LNCaP clone FGC (cell line): ENCODE data around the gene SAMD8.
"Not testable (repeated sequence)": the region's sequence is repeated elsewhere in the genome, so short reads cannot be mapped to it uniquely, and the experiment has no call there.

Experiments used
- DNase-seq: peaks from one replicate; pipeline ENCODE4 v3.0.0-alpha.2; 2011; ENCODE audit warnings: low read depth
- H3K4me3 ChIP-seq: 2 replicates; pipeline ENCODE4 v1.5.1; 2011; ENCODE audit warnings: mild to moderate bottlenecking, low read depth, low read length, control low read depth
- CTCF ChIP-seq: IDR thresholded peaks from 2 replicates; pipeline ENCODE4 v1.5.1; 2012; ENCODE audit warnings: mild to moderate bottlenecking; ENCODE audit not compliant: control insufficient read depth, insufficient read depth; ENCODE audit errors: extremely low read depth

The SAMD8 gene

GRCh38 chr10:75117995-75118394, 6.5 kb downstream of the SAMD8 start:
- no peak overlapping the region for H3K4me3 ChIP-seq

GRCh38 chr10:75119444-75120066, 8.1 kb downstream of the SAMD8 start:
- H3K4me3 ChIP-seq, DNase-seq: not testable (repeated sequence)

More at GRCh38 chr10:75117995-75118394, 6.5 kb downstream of the SAMD8 start:
- no peak for TF ChIP-seq CTCF
- DNase-seq: no peak

DNA sequence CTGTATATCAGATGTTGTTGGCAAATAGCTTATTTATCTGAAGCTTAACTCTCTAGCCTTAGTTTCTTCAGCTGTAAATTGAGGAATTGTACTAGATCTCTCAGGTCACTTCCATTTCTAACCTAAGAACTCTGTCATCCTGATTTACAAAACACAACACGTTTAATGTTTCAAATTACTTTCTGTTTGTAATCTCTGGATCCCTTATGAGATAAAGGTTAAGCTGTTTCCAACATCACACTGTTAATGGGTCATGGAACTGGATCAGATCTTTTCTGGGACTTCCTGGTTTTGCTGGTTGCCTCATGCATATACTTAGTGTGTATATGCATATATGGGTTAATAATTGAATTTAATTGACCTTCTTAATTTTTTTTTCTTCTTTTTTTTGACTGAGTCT, 9.9 kb downstream of the SAMD8 start:
- no peak for DNase-seq
- H3K4me3 ChIP-seq: no peak overlapping the region
- no peak for TF ChIP-seq CTCF

DNA sequence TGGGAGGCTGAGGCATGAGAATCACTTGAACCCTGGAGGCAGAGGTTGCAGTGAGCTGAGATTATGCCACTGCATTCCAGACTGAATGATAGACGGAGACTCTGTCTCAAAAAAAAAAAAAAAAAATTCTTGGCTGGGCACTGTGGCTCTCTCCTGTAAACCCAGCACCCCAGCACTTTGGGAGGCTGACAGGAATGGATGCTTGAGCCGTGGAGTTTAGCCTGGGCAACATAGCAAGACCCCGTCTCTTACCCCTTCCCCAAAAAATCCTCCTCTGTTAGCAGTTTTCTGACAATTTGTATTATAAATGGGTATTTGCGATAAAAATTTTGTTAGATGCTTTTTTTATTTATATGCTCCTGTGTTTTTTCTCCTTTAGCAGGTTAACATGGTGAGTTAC, 11.0 kb downstream of the SAMD8 start:
- no peak overlapping the region for H3K4me3 ChIP-seq
- no peak for TF ChIP-seq CTCF
- DNase-seq: no peak

DNA sequence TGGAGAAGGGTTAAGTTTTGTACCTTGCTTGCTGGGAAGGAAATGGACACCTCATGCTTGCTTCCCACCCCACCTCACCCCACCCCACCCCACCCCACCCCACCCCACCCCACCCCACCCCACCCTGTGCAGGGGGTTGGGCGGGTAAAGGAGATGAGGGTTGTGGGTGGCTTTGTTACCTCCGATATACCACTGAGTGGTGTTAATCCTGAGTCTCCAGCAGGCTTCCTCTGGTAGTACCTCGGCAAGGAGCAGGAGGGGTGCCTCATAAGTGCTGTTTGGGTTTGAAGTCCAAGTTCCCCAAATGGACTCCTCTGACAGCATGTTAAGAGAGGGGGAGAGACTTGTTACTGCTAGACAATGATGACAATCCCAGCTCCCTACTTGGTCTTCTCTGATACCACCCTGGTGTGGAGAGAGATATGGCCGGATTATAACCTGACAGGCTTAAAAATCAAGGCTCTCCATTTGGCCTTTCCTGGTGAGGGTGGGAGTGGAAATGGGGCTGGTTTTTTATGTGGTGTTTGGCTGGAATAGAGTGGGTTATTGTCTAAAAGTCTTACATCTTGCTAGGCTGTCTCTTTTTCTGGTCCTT, 11.7 kb downstream of the SAMD8 start:
- no peak for TF ChIP-seq CTCF
- DNase-seq: no peak
- no peak overlapping the region for H3K4me3 ChIP-seq

DNA sequence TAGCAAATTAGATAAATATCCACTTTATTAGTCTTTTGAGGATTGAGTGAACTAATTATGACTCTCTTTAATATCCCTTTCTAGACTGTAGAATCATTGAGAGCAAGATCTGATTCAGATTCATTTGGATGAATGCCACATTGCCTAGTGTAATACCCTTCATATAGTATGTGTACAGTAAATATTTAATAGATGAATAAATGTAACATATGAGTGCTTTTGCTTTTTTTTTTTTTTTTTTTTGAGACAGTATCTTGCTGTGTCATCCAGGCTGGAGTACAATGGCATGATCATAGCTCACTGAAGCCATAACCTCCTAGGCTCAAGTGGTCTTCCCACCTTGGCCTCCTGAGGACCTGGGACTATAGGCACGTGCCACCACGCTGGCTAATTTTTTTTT, 14.8 kb downstream of the SAMD8 start:
- TF ChIP-seq CTCF: no peak
- no peak for DNase-seq
- H3K4me3 ChIP-seq: no peak overlapping the region

DNA sequence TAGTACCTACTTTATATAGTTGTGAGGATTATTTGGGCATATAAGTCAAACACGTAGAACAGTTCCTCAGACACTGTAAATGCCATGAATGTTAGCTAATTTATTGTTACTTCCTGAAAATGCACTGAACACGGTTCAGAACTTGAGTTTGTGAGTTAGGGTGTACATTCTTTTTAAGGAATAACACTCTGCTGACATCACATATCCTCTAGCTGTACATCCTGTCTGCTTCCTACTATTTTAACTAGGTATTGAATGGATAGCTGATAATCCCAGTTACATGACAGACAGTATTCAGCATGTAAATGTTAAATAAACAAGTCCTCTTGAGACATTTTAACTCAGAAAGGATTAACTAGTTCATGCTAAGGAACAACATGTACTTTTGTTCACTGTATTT, 16.0 kb downstream of the SAMD8 start:
- no peak for TF ChIP-seq CTCF
- no peak overlapping the region for H3K4me3 ChIP-seq
- peak; percentile 60 for DNase-seq

DNA sequence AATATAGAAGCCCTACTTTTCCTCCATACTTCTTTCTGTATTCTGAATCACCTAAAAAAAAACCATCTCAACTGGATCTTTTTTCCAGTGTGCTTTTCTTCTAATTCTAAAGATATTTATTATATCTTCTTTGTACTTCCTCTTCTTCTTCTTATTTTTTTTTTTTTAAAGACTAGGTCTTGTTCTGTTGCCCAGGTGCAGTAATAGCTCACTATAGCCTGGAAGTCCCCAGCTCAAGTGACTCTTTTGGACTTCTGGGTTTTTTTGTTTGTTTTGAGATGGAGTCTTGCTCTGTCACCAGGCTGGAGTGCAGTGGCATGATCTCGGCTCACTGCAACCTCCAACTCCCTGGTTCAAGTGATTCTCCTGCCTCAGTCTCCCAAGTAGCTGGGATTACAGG, 17.5 kb downstream of the SAMD8 start:
- not testable (repeated sequence) for H3K4me3 ChIP-seq, DNase-seq
